Stomach (tissue), 9 donors: ENCODE data around the gene RAP2A. TPM values are rescaled to one million over a fixed set of nuclear protein-coding genes. Genes with fewer than 3 reads are reported as not detected.
A peak's percentile ranks its signal among the peaks of the same experiment; 100 is the strongest.

ENCODE experiments used
- DNase-seq, 2 donors: peaks; one replicate each; pipeline versions ENCODE4 v3.0.0 to v3.0.0-alpha.2; 2013 to 2019
- H3K27ac ChIP-seq, 5 donors: fragments of 200-600 bp in 4 of 5; sonication (generic) in 4 of 5; one replicate each; pipeline ENCODE4 v1.5.1; 2013 to 2019; ENCODE audit warnings: mild to moderate bottlenecking in 1 of 5, moderate library complexity in 1 of 5
- H3K27me3 ChIP-seq, 3 donors: fragments of 200-600 bp; sonication (generic); one replicate each; pipeline ENCODE4 v1.5.1; 2017 to 2019; ENCODE audit warnings: mixed run types in 1 of 3
- H3K36me3 ChIP-seq, 4 donors: fragments of 200-600 bp; sonication (generic); 1 replicate in 3 of 4; 2 replicates in 1 of 4; pipeline ENCODE4 v1.5.1; 2016 to 2019
- H3K4me1 ChIP-seq, 4 donors: fragments of 200-600 bp; sonication (generic); one replicate each; pipeline ENCODE4 v1.5.1; 2016 to 2019
- H3K4me3 ChIP-seq, 4 donors: fragments of 200-600 bp; sonication (generic) in 3 of 4; one replicate each; pipeline ENCODE4 v1.5.1; 2016 to 2019; ENCODE audit warnings: mild to moderate bottlenecking in 1 of 4
- H3K9me3 ChIP-seq, 4 donors: fragments of 200-600 bp; sonication (generic); one replicate each; pipeline ENCODE4 v1.5.1; 2016 to 2019
- EP300 ChIP-seq: sonication (generic); formaldehyde crosslinking; IDR thresholded peaks from one replicate; pipeline ENCODE4 v1.6.1; 2017; ENCODE audit warnings: antibody characterized with exemption
- POLR2A ChIP-seq, 4 donors: fragments of 450-650 bp; IDR thresholded peaks; one replicate each; pipeline ENCODE4 v1.6.1; 2016; ENCODE audit warnings: antibody characterized with exemption in 4 of 4, control low read depth in 2 of 4, mild to moderate bottlenecking in 1 of 4, moderate library complexity in 1 of 4
- POLR2AphosphoS5 ChIP-seq, 3 donors: sonication (generic); formaldehyde crosslinking; IDR thresholded peaks; one replicate each; pipeline ENCODE4 v1.6.1; 2016; ENCODE audit warnings: antibody characterized with exemption in 3 of 3
- WGBS, 5 donors: extraction: QIAGEN DNeasy Blood & Tissue Kit in 3 of 5; methylation state at CpG; one replicate each; pipeline versions ENCODE4 v1.1.5 to v1.1.7; 2013 to 2018; 5-methylcytosine and 5-hydroxymethylcytosine counted together
- intact Hi-C: fragments of 100-400 bp; cut with DNase I; formaldehyde crosslinking; loops from one replicate; pipeline ENCODE4 v1.15.1; 2023; ENCODE audit warnings: low total_unique reads
- polyA plus RNA-seq, 3 donors: library from polyadenylated mRNA; stranded (reverse); fragments of 200-250 nt; gene quantifications; one replicate each; pipeline ENCODE4 v1.2.3, GENCODE V29; 2013
- total RNA-seq, 5 donors: library from RNA; depleted of rRNA; stranded (reverse); fragments of >200 nt; gene quantifications; one replicate each; pipeline versions ENCODE4 v1.1.0 to v1.2.3, GENCODE V29; 2014 to 2016
- TF ChIP-seq, protein P1 (sequence below), 7 experiments: fragments of 450-650 bp in 4 of 7; fragments of 200-600 bp in 3 of 7; sonication (generic) in 3 of 7; IDR thresholded peaks; one replicate each; pipeline ENCODE4 v1.5.1; 2016 to 2019; ENCODE audit warnings: antibody characterized with exemption in 7 of 7, control low read depth in 2 of 7, mild to moderate bottlenecking in 1 of 7
- donor health status: healthy with polysubstance abuse.
- donor health status: Bipolar disorder and iron deficiency.
- donor health status: healthy.

The RAP2A gene
- total and polyA plus RNA-seq, 8 donors, result 2.6 to 51.0 (median 8.6) TPM

GRCh38 chr13:97502181-97502580, 68.2 kb downstream of the RAP2A start:
- H3K9me3 ChIP-seq, result no peaks in the 10 kb centered on the region
- 12 to 42% (median 18%) methylated on average over 4 of the region's 4 CpGs for WGBS, 5 donors
- peaks cover 0 to 14% (median 10%) of the 10 kb centered on the region in 4 donors for H3K4me1 ChIP-seq
- DNase-seq, result peak in 1 of 2 donors; percentile 78
- intact Hi-C loops, result no loop called here
- TF ChIP-seq EP300 (no peak), POLR2A (IDR thresholded peaks at IDR 0.05) (no peak), POLR2AphosphoS5 (IDR thresholded peaks at IDR 0.05) (no peak)
- TF ChIP-seq, protein P1, sequence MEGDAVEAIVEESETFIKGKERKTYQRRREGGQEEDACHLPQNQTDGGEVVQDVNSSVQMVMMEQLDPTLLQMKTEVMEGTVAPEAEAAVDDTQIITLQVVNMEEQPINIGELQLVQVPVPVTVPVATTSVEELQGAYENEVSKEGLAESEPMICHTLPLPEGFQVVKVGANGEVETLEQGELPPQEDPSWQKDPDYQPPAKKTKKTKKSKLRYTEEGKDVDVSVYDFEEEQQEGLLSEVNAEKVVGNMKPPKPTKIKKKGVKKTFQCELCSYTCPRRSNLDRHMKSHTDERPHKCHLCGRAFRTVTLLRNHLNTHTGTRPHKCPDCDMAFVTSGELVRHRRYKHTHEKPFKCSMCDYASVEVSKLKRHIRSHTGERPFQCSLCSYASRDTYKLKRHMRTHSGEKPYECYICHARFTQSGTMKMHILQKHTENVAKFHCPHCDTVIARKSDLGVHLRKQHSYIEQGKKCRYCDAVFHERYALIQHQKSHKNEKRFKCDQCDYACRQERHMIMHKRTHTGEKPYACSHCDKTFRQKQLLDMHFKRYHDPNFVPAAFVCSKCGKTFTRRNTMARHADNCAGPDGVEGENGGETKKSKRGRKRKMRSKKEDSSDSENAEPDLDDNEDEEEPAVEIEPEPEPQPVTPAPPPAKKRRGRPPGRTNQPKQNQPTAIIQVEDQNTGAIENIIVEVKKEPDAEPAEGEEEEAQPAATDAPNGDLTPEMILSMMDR (IDR thresholded peaks at IDR 0.05), result no peak
- no peaks in the 10 kb centered on the region for H3K27me3 ChIP-seq
- no peaks in the 10 kb centered on the region for H3K36me3 ChIP-seq
- H3K4me3 ChIP-seq, result no peak overlapping the region
- H3K27ac ChIP-seq, result no peak overlapping the region

DNA sequence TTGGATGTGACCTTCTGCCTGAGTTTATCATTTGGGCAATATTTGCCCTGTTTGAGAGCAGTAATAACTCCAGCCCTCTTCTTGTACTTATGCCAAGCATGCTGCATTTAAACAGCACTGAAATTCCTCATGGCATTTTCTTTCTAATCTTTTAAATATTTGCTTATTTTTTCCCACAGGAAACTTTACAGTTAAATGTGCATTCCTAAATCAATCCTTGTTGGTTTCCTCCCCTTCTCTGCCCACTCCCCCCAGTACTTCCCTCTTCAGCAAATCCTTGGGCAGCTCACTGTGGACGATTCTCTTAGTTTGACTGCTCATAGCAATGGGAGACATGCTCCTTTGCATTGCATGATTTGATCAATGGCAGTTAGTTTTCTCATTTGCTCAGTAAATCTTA, 68.7 kb downstream of the RAP2A start:
- H3K4me1 ChIP-seq, result peaks cover 0 to 14% (median 10%) of the 10 kb centered on the region in 4 donors
- H3K27ac ChIP-seq, result no peak overlapping the region
- no peak overlapping the region for H3K4me3 ChIP-seq
- WGBS, 5 donors, result 0 to 14% (median 9%) methylated on average over 1 of the region's 1 CpG
- H3K27me3 ChIP-seq, result no peaks in the 10 kb centered on the region
- DNase-seq, result peak in 1 of 2 donors; percentile 28
- H3K36me3 ChIP-seq, result no peaks in the 10 kb centered on the region
- no peak for TF ChIP-seq EP300
- TF ChIP-seq, protein P1 (IDR thresholded peaks at IDR 0.05), result no peak
- TF ChIP-seq POLR2AphosphoS5 (IDR thresholded peaks at IDR 0.05), result no peak
- TF ChIP-seq POLR2A (IDR thresholded peaks at IDR 0.05), result no peak
- no peaks in the 10 kb centered on the region for H3K9me3 ChIP-seq
- intact Hi-C loops, result no loop called here

GRCh38 chr13:97505017-97505416, 71.0 kb downstream of the RAP2A start:
- Histone ChIP-seq H3K36me3 (no peaks in the 10 kb centered on the region), H3K9me3 (peaks cover 0 to 1% (median 0%) of the 10 kb centered on the region in 4 donors), H3K4me3 (no peak overlapping the region), H3K27ac (no peak overlapping the region), H3K27me3 (no peaks in the 10 kb centered on the region), H3K4me1 (peaks cover 0 to 14% (median 10%) of the 10 kb centered on the region in 4 donors)
- TF ChIP-seq EP300, result no peak
- TF ChIP-seq POLR2A (IDR thresholded peaks at IDR 0.05), result no peak
- TF ChIP-seq POLR2AphosphoS5 (IDR thresholded peaks at IDR 0.05), result no peak
- TF ChIP-seq, protein P1 (IDR thresholded peaks at IDR 0.05), result no peak
- intact Hi-C loops, result no loop called here
- no peak for DNase-seq
- WGBS, 5 donors, result 52 to 79% (median 68%) methylated on average over 1 of the region's 1 CpG

- intact Hi-C loops, result no loop called here
- 49 to 68% (median 60%) methylated on average over 4 of the region's 4 CpGs for WGBS, 5 donors
- TF ChIP-seq, protein P1 (IDR thresholded peaks at IDR 0.05), result no peak
- TF ChIP-seq POLR2AphosphoS5 (IDR thresholded peaks at IDR 0.05), result no peak
- TF ChIP-seq EP300, result no peak
- no peak for TF ChIP-seq POLR2A (IDR thresholded peaks at IDR 0.05)
- Histone ChIP-seq H3K4me1 (peaks cover 0 to 14% (median 10%) of the 10 kb centered on the region in 4 donors), H3K4me3 (no peak overlapping the region), H3K36me3 (no peaks in the 10 kb centered on the region), H3K9me3 (peaks cover 0 to 4% (median 0%) of the 10 kb centered on the region in 4 donors), H3K27me3 (no peaks in the 10 kb centered on the region), H3K27ac (no peak overlapping the region)
- DNase-seq, result peak in 1 of 2 donors; percentile 54
Observed at GRCh38 chr13:97506511-97506910, 72.5 kb downstream of the RAP2A start.
